OCI-LY1 (cell line): ENCODE data around the gene DYRK3.

Experiments
- EZH2 ChIP-seq: fragments of 200-600 bp; sonication (generic), shearing (Covaris generic); IDR thresholded peaks from 2 replicates; pipeline ENCODE4 v1.8.0; 2017; ENCODE audit warnings: borderline replicate concordance, mixed run types, mild to moderate bottlenecking, antibody characterized with exemption, low read length, moderate library complexity, mixed read lengths
- TF ChIP-seq, protein P1 (sequence below): fragments of 200-600 bp; sonication (generic), shearing (Covaris generic); IDR thresholded peaks from 2 replicates; pipeline ENCODE4 v1.5.1; 2017; ENCODE audit warnings: mild to moderate bottlenecking, antibody characterized with exemption, low read length, moderate library complexity, mixed read lengths

DNA sequence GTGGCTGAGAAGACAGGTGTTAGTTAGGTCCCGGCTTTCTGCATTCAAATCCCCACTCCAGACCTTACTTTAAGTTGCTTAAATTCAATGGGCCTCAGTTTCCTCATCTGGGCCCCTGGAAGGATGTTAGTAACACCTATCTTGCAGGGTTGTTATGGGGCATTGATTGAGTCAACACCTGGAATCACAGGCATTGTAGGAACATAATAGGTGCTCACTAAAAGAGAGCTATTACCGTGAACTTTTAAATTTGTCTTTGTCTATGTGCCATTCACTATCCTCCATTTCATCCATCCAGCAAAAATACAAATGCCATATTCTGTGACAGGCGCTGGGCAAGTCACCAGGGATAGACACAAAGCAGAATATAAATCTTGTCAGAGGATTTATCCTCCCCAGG lies 38.9 kb downstream of the DYRK3 start:
- no peak for TF ChIP-seq EZH2
- TF ChIP-seq, protein P1, sequence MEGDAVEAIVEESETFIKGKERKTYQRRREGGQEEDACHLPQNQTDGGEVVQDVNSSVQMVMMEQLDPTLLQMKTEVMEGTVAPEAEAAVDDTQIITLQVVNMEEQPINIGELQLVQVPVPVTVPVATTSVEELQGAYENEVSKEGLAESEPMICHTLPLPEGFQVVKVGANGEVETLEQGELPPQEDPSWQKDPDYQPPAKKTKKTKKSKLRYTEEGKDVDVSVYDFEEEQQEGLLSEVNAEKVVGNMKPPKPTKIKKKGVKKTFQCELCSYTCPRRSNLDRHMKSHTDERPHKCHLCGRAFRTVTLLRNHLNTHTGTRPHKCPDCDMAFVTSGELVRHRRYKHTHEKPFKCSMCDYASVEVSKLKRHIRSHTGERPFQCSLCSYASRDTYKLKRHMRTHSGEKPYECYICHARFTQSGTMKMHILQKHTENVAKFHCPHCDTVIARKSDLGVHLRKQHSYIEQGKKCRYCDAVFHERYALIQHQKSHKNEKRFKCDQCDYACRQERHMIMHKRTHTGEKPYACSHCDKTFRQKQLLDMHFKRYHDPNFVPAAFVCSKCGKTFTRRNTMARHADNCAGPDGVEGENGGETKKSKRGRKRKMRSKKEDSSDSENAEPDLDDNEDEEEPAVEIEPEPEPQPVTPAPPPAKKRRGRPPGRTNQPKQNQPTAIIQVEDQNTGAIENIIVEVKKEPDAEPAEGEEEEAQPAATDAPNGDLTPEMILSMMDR, result no peak
